ENCODE data around the gene TRAPPC3.

- TF ChIP-seq GATA2 (IDR thresholded peaks at IDR 0.05; ENCODE audit: low read depth, low read length) (no peak), GATA3 (IDR thresholded peaks at IDR 0.05; ENCODE audit: low read depth, low read length) (no peak)
Measured at GRCh38 chr1:36108314-36108713, 41.0 kb downstream of the TRAPPC3 start.
